Liver (tissue), 3 donors: ENCODE measurements around the gene GRIP1.

Source experiments
- NR2F2 ChIP-seq: IDR thresholded peaks from 2 replicates; pipeline ENCODE4 v1.6.1; 2016; ENCODE audit warnings: antibody characterized with exemption
- TF ChIP-seq, protein P1 (sequence below): fragments of 150-350 bp; IDR thresholded peaks from 2 replicates; pipeline ENCODE4 v1.5.1; 2017; ENCODE audit warnings: improper control_type of control experiment, low read depth, low read length; ENCODE audit not compliant: missing input control
- TF ChIP-seq, protein P2 (sequence below): IDR thresholded peaks from 2 replicates; pipeline ENCODE4 v1.6.1; 2016; ENCODE audit warnings: antibody characterized with exemption
- donor health status: healthy.
- donor health status: healthy.

DNA sequence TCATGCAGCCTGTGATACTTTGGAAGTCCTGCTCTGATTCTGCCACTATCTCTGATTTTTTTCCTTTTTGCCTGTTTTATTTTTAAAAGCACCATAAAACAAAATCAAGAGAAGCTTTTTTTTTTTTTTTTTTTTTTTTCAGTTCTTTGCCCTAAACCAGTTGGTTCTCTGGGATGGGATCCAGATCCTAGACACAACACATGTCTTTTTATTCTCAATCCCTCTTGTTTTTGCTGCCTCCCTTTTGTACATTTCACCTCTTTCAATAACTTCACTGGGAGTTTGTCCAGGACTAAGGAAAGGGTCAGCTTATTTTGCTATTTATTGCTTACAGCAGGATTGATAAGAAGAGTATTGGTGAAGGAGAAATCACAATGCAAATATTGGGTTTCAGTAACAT is 139.4 kb downstream of the GRIP1 start:
- TF ChIP-seq, protein P1, sequence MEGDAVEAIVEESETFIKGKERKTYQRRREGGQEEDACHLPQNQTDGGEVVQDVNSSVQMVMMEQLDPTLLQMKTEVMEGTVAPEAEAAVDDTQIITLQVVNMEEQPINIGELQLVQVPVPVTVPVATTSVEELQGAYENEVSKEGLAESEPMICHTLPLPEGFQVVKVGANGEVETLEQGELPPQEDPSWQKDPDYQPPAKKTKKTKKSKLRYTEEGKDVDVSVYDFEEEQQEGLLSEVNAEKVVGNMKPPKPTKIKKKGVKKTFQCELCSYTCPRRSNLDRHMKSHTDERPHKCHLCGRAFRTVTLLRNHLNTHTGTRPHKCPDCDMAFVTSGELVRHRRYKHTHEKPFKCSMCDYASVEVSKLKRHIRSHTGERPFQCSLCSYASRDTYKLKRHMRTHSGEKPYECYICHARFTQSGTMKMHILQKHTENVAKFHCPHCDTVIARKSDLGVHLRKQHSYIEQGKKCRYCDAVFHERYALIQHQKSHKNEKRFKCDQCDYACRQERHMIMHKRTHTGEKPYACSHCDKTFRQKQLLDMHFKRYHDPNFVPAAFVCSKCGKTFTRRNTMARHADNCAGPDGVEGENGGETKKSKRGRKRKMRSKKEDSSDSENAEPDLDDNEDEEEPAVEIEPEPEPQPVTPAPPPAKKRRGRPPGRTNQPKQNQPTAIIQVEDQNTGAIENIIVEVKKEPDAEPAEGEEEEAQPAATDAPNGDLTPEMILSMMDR = no peak
- TF ChIP-seq NR2F2 = no peak
- TF ChIP-seq, protein P2, sequence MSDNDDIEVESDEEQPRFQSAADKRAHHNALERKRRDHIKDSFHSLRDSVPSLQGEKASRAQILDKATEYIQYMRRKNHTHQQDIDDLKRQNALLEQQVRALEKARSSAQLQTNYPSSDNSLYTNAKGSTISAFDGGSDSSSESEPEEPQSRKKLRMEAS = no peak
